Astrocyte (in vitro differentiated cells and primary cell): ENCODE measurements around the gene SPON1.

Experiments used
- EZH2 ChIP-seq: IDR thresholded peaks from 2 replicates; pipeline ENCODE4 v1.6.1; 2012; ENCODE audit warnings: mild to moderate bottlenecking, low read length, inconsistent platforms; ENCODE audit not compliant: insufficient read depth
- TF ChIP-seq, protein P1 (sequence below): IDR thresholded peaks from 2 replicates; pipeline ENCODE4 v1.5.1; 2011; ENCODE audit warnings: low read depth, mild to moderate bottlenecking, inconsistent platforms, low read length, moderate library complexity; ENCODE audit not compliant: insufficient read depth

DNA sequence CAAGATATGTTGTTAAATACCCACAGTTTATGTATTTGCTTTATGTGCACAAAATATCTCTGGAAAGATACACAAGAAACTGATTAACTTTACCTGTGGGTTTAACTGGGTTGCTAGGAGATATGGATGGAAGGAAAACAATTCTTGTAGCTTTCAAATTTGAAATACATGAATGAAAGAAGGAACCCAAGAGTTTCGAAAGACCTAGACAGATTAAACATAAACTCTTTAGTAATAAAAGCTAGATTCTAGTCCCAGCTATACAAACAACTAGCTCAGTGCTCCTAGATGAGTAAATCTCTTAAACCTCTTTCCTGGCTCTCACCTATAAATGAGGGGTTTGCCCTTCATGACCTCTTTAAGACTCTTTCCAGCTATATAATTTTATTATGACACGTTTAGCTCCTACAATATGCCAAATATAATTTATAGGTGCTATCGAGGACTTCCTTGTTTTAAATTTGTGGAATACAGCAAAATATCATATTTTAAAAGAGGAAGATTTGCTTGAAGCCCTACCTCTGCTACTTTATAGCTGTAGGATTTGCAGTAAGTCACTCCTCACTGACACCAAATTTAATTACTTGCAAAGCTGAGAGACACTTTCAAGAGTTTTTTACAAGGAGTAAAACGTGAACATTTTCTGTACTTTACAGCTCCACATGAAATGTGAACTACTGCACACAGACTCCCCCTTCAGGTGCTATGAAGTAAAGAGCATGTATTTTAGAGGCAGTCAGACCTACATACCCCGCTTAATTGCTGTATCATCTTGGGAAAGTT lies 345.8 kb downstream of the SPON1 start:
- no peak for TF ChIP-seq EZH2
- TF ChIP-seq, protein P1, sequence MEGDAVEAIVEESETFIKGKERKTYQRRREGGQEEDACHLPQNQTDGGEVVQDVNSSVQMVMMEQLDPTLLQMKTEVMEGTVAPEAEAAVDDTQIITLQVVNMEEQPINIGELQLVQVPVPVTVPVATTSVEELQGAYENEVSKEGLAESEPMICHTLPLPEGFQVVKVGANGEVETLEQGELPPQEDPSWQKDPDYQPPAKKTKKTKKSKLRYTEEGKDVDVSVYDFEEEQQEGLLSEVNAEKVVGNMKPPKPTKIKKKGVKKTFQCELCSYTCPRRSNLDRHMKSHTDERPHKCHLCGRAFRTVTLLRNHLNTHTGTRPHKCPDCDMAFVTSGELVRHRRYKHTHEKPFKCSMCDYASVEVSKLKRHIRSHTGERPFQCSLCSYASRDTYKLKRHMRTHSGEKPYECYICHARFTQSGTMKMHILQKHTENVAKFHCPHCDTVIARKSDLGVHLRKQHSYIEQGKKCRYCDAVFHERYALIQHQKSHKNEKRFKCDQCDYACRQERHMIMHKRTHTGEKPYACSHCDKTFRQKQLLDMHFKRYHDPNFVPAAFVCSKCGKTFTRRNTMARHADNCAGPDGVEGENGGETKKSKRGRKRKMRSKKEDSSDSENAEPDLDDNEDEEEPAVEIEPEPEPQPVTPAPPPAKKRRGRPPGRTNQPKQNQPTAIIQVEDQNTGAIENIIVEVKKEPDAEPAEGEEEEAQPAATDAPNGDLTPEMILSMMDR, result peak; percentile 72
